GM12874 (cell line): ENCODE results near the gene SLC30A1.

Experiments
- CTCF ChIP-seq: IDR thresholded peaks from 2 replicates; pipeline ENCODE4 v1.5.1; 2011; ENCODE audit warnings: low read depth, mild to moderate bottlenecking, control low read depth, low read length, moderate library complexity; ENCODE audit not compliant: insufficient read depth

SLC30A1 gene

GRCh38 chr1:211601982-211602670 lies 23.2 kb upstream of the SLC30A1 start:
- no peak for TF ChIP-seq CTCF

GRCh38 chr1:211601159-211601558 lies 22.2 kb upstream of the SLC30A1 start:
- TF ChIP-seq CTCF: no peak

GRCh38 chr1:211599250-211599649 lies 20.3 kb upstream of the SLC30A1 start:
- no peak for TF ChIP-seq CTCF

GRCh38 chr1:211598514-211598913 lies 19.6 kb upstream of the SLC30A1 start:
- no peak for TF ChIP-seq CTCF

- TF ChIP-seq CTCF: no peak
Measured at GRCh38 chr1:211596418-211597181, 17.6 kb upstream of the SLC30A1 start.

- TF ChIP-seq CTCF: no peak
Measured at GRCh38 chr1:211595419-211595818, 16.5 kb upstream of the SLC30A1 start.

- no peak for TF ChIP-seq CTCF
Measured at GRCh38 chr1:211591980-211592493, 13.1 kb upstream of the SLC30A1 start.
